Liver (tissue), 9 donors: ENCODE measurements around the gene HOATZ. TPM values are rescaled to one million over a fixed set of nuclear protein-coding genes. Genes with fewer than 3 reads are reported as not detected.

ENCODE experiments used
- DNase-seq: peaks from one replicate; pipeline ENCODE4 v3.0.0-alpha.2; 2017; ENCODE audit warnings: low spot score
- H3K27ac ChIP-seq, 2 donors: one replicate each; pipeline ENCODE4 v1.7.0; 2013; ENCODE audit warnings: inconsistent platforms in 2 of 2, low read length in 2 of 2, control low read depth in 1 of 2, low read depth in 1 of 2, mild to moderate bottlenecking in 1 of 2
- H3K27me3 ChIP-seq, 4 donors: one replicate each; pipeline versions ENCODE4 v1.6.1 to v1.7.0; 2013; ENCODE audit warnings: low read length in 3 of 4, inconsistent platforms in 1 of 4, mild to moderate bottlenecking in 1 of 4, moderate library complexity in 1 of 4; ENCODE audit not compliant: control insufficient read depth in 4 of 4, insufficient read depth in 4 of 4
- H3K36me3 ChIP-seq, 4 donors: one replicate each; pipeline versions ENCODE4 v1.6.1 to v1.7.0; 2013; ENCODE audit warnings: low read length in 3 of 4, mild to moderate bottlenecking in 3 of 4, low read depth in 1 of 4, moderate library complexity in 1 of 4; ENCODE audit not compliant: control insufficient read depth in 4 of 4, insufficient read depth in 3 of 4
- H3K4me1 ChIP-seq, 4 donors: one replicate each; pipeline versions ENCODE4 v1.6.1 to v1.7.0; 2013; ENCODE audit warnings: low read length in 3 of 4, mild to moderate bottlenecking in 3 of 4, moderate library complexity in 1 of 4; ENCODE audit not compliant: control insufficient read depth in 4 of 4, insufficient read depth in 4 of 4
- H3K4me3 ChIP-seq, 3 donors: one replicate each; pipeline versions ENCODE4 v1.6.1 to v1.7.0; 2013; ENCODE audit warnings: low read length in 3 of 3, control low read depth in 1 of 3, low read depth in 1 of 3, mild to moderate bottlenecking in 1 of 3
- H3K9ac ChIP-seq, 2 donors: one replicate each; pipeline ENCODE4 v1.7.0; 2013; ENCODE audit warnings: low read length in 2 of 2, mild to moderate bottlenecking in 2 of 2, moderate library complexity in 2 of 2, control low read depth in 1 of 2, low read depth in 1 of 2
- H3K9me3 ChIP-seq, 4 donors: one replicate each; pipeline versions ENCODE4 v1.6.1 to v1.7.0; 2013; ENCODE audit warnings: low read length in 3 of 4; ENCODE audit not compliant: control insufficient read depth in 4 of 4
- CTCF ChIP-seq: fragments of 150-350 bp; IDR thresholded peaks from 2 replicates; pipeline ENCODE4 v1.5.1; 2017; ENCODE audit warnings: improper control_type of control experiment, low read depth, low read length; ENCODE audit not compliant: missing input control
- EGR1 ChIP-seq, 2 donors: IDR thresholded peaks; 2 replicates each; pipeline ENCODE4 v1.6.1; 2016 to 2018; ENCODE audit warnings: antibody characterized with exemption in 2 of 2, low read depth in 2 of 2
- FOXA1 ChIP-seq: IDR thresholded peaks from 2 replicates; pipeline ENCODE4 v1.6.1; 2016; ENCODE audit warnings: antibody characterized with exemption
- GABPA ChIP-seq, 2 donors: IDR thresholded peaks in 1 of 2; conservative IDR thresholded peaks in 1 of 2; 2 replicates each; pipeline ENCODE4 v1.6.1; 2016; ENCODE audit warnings: antibody characterized with exemption in 2 of 2, mild to moderate bottlenecking in 1 of 2, moderate library complexity in 1 of 2
- HNF4A ChIP-seq, 2 donors: conservative IDR thresholded peaks; 2 replicates each; pipeline ENCODE4 v1.6.1; 2016; ENCODE audit warnings: antibody characterized with exemption in 2 of 2, mild to moderate bottlenecking in 2 of 2
- HNF4G ChIP-seq: IDR thresholded peaks from 2 replicates; pipeline ENCODE4 v1.6.1; 2016; ENCODE audit warnings: antibody characterized with exemption
- JUND ChIP-seq, 2 donors: IDR thresholded peaks; 2 replicates each; pipeline ENCODE4 v1.6.1; 2016; ENCODE audit warnings: antibody characterized with exemption in 2 of 2
- MAX ChIP-seq: IDR thresholded peaks from 2 replicates; pipeline ENCODE4 v1.6.1; 2016; ENCODE audit warnings: antibody characterized with exemption
- NR2F2 ChIP-seq: IDR thresholded peaks from 2 replicates; pipeline ENCODE4 v1.6.1; 2016; ENCODE audit warnings: antibody characterized with exemption
- RAD21 ChIP-seq, 2 donors: IDR thresholded peaks; 2 replicates each; pipeline ENCODE4 v1.6.1; 2016; ENCODE audit warnings: antibody characterized with exemption in 2 of 2, mild to moderate bottlenecking in 2 of 2
- RXRA ChIP-seq, 2 donors: IDR thresholded peaks; 2 replicates each; pipeline ENCODE4 v1.6.1; 2017 to 2018; ENCODE audit warnings: antibody characterized with exemption in 2 of 2, mild to moderate bottlenecking in 1 of 2
- SP1 ChIP-seq: IDR thresholded peaks from 2 replicates; pipeline ENCODE4 v1.6.1; 2018; ENCODE audit warnings: antibody characterized with exemption, mild to moderate bottlenecking
- YY1 ChIP-seq: IDR thresholded peaks from 2 replicates; pipeline ENCODE4 v1.6.1; 2016; ENCODE audit warnings: antibody characterized with exemption, mild to moderate bottlenecking
- WGBS: extraction: QIAGEN DNeasy Blood & Tissue Kit; methylation state at CpG from one replicate; pipeline ENCODE4 v1.1.7; 2013; 5-methylcytosine and 5-hydroxymethylcytosine counted together
- polyA plus RNA-seq, 2 donors: library from polyadenylated mRNA; stranded (reverse) in 1 of 2; unstranded in 1 of 2; fragments of 200-250 nt in 1 of 2; fragments of >200 nt in 1 of 2; fragmentation: Nextera tagmentation in 1 of 2; extraction: Ambion mirVana in 1 of 2; gene quantifications; one replicate each; pipeline versions ENCODE4 v1.2.1 to v1.2.3, GENCODE V29; 2013 to 2015
- total RNA-seq, 2 donors: library from RNA; depleted of rRNA; stranded (reverse); fragments of >200 nt; gene quantifications; one replicate each; pipeline ENCODE4 v1.2.3, GENCODE V29; 2014
- donor health status: healthy.
- donor health status: healthy.
- donor health status: healthy.
- donor health status: healthy.
- donor health status: healthy.

The HOATZ gene
- total and polyA plus RNA-seq, 4 donors, result not detected

DNA sequence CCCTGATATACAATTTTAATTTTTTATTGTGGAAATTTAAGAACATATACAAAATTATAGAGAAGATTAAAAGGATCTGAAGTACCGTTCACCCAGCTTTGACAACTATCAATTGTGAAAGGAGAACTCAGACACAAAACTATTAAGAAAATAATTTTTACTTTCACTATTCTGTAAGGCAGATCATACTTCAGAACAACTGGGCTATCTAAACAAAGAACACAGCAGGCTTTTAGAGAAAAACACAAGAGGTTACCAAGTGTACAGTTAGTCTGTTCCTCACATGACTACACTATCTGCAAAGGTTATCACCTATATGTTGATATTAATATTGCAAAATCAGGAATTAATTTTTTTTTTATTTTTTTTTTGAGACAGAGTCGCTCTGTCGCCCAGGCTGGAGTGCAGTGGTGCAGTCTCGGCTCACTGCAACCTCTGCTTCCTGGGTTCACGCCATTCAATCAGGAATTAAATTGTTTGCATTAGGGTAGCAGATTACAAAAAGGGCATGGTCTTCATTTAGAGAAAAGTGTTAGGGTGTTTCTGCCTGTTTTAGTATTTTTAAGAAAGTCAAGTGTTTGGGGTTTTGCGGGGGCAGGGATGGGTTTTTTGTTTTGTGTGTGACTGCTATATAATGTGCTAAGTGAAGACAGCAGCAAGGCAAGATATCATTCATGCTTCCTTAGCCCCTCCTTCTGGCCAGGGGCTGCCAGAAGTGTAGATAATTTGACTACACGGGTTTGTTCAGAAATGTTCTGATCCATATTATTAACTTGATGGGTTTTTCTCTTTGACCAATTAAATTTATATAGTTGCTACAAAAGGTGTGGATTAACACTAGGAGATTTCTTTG, 60.0 kb downstream of the HOATZ start:
- Histone ChIP-seq H3K4me3 (peak overlapping the region in 1 of 3 donors; percentile 16), H3K27ac (peak overlapping the region; percentile 5 to 48), H3K9me3 (no peaks in the 10 kb centered on the region), H3K36me3 (no peaks in the 10 kb centered on the region), H3K4me1 (peaks cover 0 to 13% (median 8%) of the 10 kb centered on the region in 4 donors), H3K27me3 (no peaks in the 10 kb centered on the region), H3K9ac (peak overlapping the region in 1 of 2 donors; percentile 66)
- 40% methylated on average over 7 of the region's 7 CpGs for WGBS
- TF ChIP-seq EGR1 (IDR thresholded peaks at IDR 0.05; ENCODE audit: low read depth in 2 of 2), result no peak
- TF ChIP-seq MAX, result peak; percentile 20
- no peak for TF ChIP-seq JUND (IDR thresholded peaks at IDR 0.05)
- TF ChIP-seq NR2F2, result peak; percentile 17
- DNase-seq, result no peak

DNA sequence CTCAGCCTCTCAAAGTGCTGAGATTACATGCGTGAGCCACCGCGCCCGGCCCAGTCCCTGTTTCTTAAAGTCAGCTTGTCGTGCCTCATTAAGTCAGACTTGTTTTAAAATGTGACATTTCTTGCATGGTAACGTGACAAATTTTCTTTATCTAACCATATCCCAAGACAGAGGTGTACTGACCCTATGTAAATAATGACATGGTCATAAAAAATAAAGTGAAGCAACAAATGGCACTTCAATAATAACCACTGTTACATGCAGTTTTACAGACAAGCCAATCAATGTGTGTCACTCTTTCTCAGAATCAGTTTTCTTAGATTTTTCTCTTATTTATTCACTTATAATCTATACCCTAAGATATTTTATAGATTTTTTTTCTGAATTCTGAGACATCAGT, 61.2 kb downstream of the HOATZ start:
- Histone ChIP-seq H3K36me3 (no peaks in the 10 kb centered on the region), H3K27ac (no peak overlapping the region), H3K27me3 (no peaks in the 10 kb centered on the region), H3K9ac (no peak overlapping the region), H3K4me1 (peaks cover 0 to 13% (median 8%) of the 10 kb centered on the region in 4 donors), H3K4me3 (no peak overlapping the region), H3K9me3 (no peaks in the 10 kb centered on the region)
- DNase-seq, result no peak
- TF ChIP-seq FOXA1 (no peak), HNF4A (conservative IDR thresholded peaks at IDR 0.05) (no peak), MAX (no peak), HNF4G (no peak), GABPA (IDR thresholded peaks at IDR 0.05 in 1 of 2, conservative IDR thresholded peaks at IDR 0.05 in 1 of 2) (no peak), YY1 (no peak), RXRA (IDR thresholded peaks at IDR 0.05) (no peak), EGR1 (IDR thresholded peaks at IDR 0.05; ENCODE audit: low read depth in 2 of 2) (no peak), JUND (IDR thresholded peaks at IDR 0.05) (no peak), NR2F2 (no peak), SP1 (no peak)
- 94% methylated on average over 6 of the region's 6 CpGs for WGBS

- Histone ChIP-seq H3K9me3 (no peaks in the 10 kb centered on the region), H3K9ac (no peak overlapping the region), H3K27ac (no peak overlapping the region), H3K4me1 (peaks cover 0 to 18% (median 8%) of the 10 kb centered on the region in 4 donors), H3K36me3 (no peaks in the 10 kb centered on the region), H3K4me3 (no peak overlapping the region), H3K27me3 (no peaks in the 10 kb centered on the region)
- WGBS, result 84% methylated on average over 4 of the region's 4 CpGs
- no peak for DNase-seq
- TF ChIP-seq RAD21 (IDR thresholded peaks at IDR 0.05) (no peak), GABPA (IDR thresholded peaks at IDR 0.05 in 1 of 2, conservative IDR thresholded peaks at IDR 0.05 in 1 of 2) (no peak), CTCF (no peak)
Observed at GRCh38 chr11:111577821-111578220, 63.2 kb downstream of the HOATZ start.
